H9 (cell line): ENCODE results near the gene ECSCR. TPM values are rescaled to one million over a fixed set of nuclear protein-coding genes. Genes with fewer than 3 reads are reported as not detected.

ENCODE experiments used
- DNase-seq: peaks from one replicate; pipeline ENCODE4 v3.0.0-alpha.2; 2017
- H2AFZ ChIP-seq: one replicate; pipeline ENCODE4 v1.6.1; 2013; ENCODE audit warnings: mild to moderate bottlenecking, low read length, control low read depth, moderate library complexity
- H2AK5ac ChIP-seq: 2 replicates; pipeline ENCODE4 v1.6.1; 2013; ENCODE audit warnings: low read length, control low read depth, mixed read lengths; ENCODE audit not compliant: insufficient read length
- H2BK120ac ChIP-seq: one replicate; pipeline ENCODE4 v1.6.1; 2013; ENCODE audit warnings: low read depth, mild to moderate bottlenecking, low read length, control low read depth, inconsistent platforms; ENCODE audit not compliant: poor library complexity, severe bottlenecking
- H2BK12ac ChIP-seq: 2 replicates; pipeline ENCODE4 v1.6.1; 2013; ENCODE audit warnings: low read length, control low read depth, mixed read lengths, low read depth; ENCODE audit not compliant: insufficient read length
- H2BK15ac ChIP-seq: 2 replicates; pipeline ENCODE4 v1.6.1; 2013; ENCODE audit warnings: low read depth, low read length, control low read depth
- H2BK20ac ChIP-seq: one replicate; pipeline ENCODE4 v1.6.1; 2013; ENCODE audit warnings: low read depth, mild to moderate bottlenecking, low read length, control low read depth, inconsistent platforms; ENCODE audit not compliant: poor library complexity, severe bottlenecking
- H2BK5ac ChIP-seq: 2 replicates; pipeline ENCODE4 v1.6.1; 2013; ENCODE audit warnings: low read length, control low read depth, mixed read lengths; ENCODE audit not compliant: insufficient read length
- H3K14ac ChIP-seq: 2 replicates; pipeline ENCODE4 v1.6.1; 2013; ENCODE audit warnings: low read length, control low read depth; ENCODE audit not compliant: insufficient read depth
- H3K18ac ChIP-seq: 2 replicates; pipeline ENCODE4 v1.6.1; 2013; ENCODE audit warnings: low read depth, mild to moderate bottlenecking, mixed read lengths, low read length, control low read depth; ENCODE audit not compliant: insufficient read length
- H3K23ac ChIP-seq: 2 replicates; pipeline ENCODE4 v1.6.1; 2013; ENCODE audit warnings: low read length, control low read depth, mixed read lengths, low read depth; ENCODE audit not compliant: insufficient read length
- H3K23me2 ChIP-seq: 2 replicates; pipeline ENCODE4 v1.6.1; 2013; ENCODE audit warnings: low read depth, mild to moderate bottlenecking, mixed read lengths, low read length, control low read depth; ENCODE audit not compliant: insufficient read length, poor library complexity, severe bottlenecking
- H3K27ac ChIP-seq: 2 replicates; pipeline ENCODE4 v1.5.1; 2013; ENCODE audit warnings: low read length, control low read depth, mixed read lengths, low read depth; ENCODE audit not compliant: insufficient read length
- H3K27me3 ChIP-seq: 2 replicates; pipeline ENCODE4 v1.6.1; 2013; ENCODE audit warnings: low read length, control low read depth, inconsistent platforms; ENCODE audit not compliant: insufficient read depth
- H3K4ac ChIP-seq: 2 replicates; pipeline ENCODE4 v1.6.1; 2013; ENCODE audit warnings: low read depth, mild to moderate bottlenecking, control low read depth, inconsistent platforms, low read length, moderate library complexity
- H3K4me1 ChIP-seq: 2 replicates; pipeline ENCODE4 v1.6.1; 2013; ENCODE audit warnings: low read length, control low read depth, inconsistent platforms; ENCODE audit not compliant: insufficient read depth
- H3K4me2 ChIP-seq: 2 replicates; pipeline ENCODE4 v1.6.1; 2013; ENCODE audit warnings: low read length, control low read depth, mixed read lengths; ENCODE audit not compliant: insufficient read length, insufficient read depth
- H3K56ac ChIP-seq: 2 replicates; pipeline ENCODE4 v1.6.1; 2013; ENCODE audit warnings: low read depth, mild to moderate bottlenecking, mixed read lengths, low read length, control low read depth; ENCODE audit not compliant: insufficient read length
- H3K79me1 ChIP-seq: 2 replicates; pipeline ENCODE4 v1.6.1; 2013; ENCODE audit warnings: low read depth, mild to moderate bottlenecking, moderate library complexity, low read length, control low read depth, inconsistent platforms; ENCODE audit not compliant: insufficient read depth, poor library complexity, severe bottlenecking
- H3K79me2 ChIP-seq: 2 replicates; pipeline ENCODE4 v1.6.1; 2013; ENCODE audit warnings: low read length, control low read depth, inconsistent platforms; ENCODE audit not compliant: insufficient read depth
- H3K9ac ChIP-seq: 2 replicates; pipeline ENCODE4 v1.6.1; 2013; ENCODE audit warnings: low read length, control low read depth, mixed read lengths; ENCODE audit not compliant: insufficient read length; ENCODE audit errors: extremely low read depth
- H3K9me3 ChIP-seq: one replicate; pipeline ENCODE4 v1.6.1; 2013; ENCODE audit warnings: low read depth, low read length, inconsistent platforms; ENCODE audit not compliant: control insufficient read depth
- H3T11ph ChIP-seq: one replicate; pipeline ENCODE4 v1.6.1; 2013; ENCODE audit warnings: mild to moderate bottlenecking, low read length, control low read depth, inconsistent platforms
- H4K20me1 ChIP-seq: one replicate; pipeline ENCODE4 v1.6.1; 2013; ENCODE audit not compliant: control insufficient read depth, insufficient read length, insufficient read depth
- H4K5ac ChIP-seq: 2 replicates; pipeline ENCODE4 v1.6.1; 2013; ENCODE audit warnings: low read depth, mild to moderate bottlenecking, mixed read lengths, low read length, control low read depth; ENCODE audit not compliant: insufficient read length
- H4K8ac ChIP-seq: replicated peaks from 2 replicates; pipeline ENCODE4 v1.6.1; 2013; ENCODE audit warnings: low read length, control low read depth, mixed read lengths, low read depth; ENCODE audit not compliant: insufficient read length
- H4K91ac ChIP-seq: 2 replicates; pipeline ENCODE4 v1.6.1; 2013; ENCODE audit warnings: low read depth, mild to moderate bottlenecking, moderate library complexity, mixed read lengths, low read length, control low read depth; ENCODE audit not compliant: insufficient read length
- H3K27ac Mint-ChIP-seq, 3 experiments: 2 replicates in 2 of 3; 3 replicates in 1 of 3; pipeline ENCODE4 v1.8.0; 2020 to 2021; ENCODE audit warnings: mixed read lengths in 3 of 3, mild to moderate bottlenecking in 1 of 3, moderate library complexity in 1 of 3
- H3K27me3 Mint-ChIP-seq: 2 replicates; pipeline ENCODE4 v1.8.0; 2021; ENCODE audit warnings: low read depth, mild to moderate bottlenecking, moderate library complexity, mixed read lengths
- H3K36me3 Mint-ChIP-seq, 3 experiments: 2 replicates in 2 of 3; 3 replicates in 1 of 3; pipeline ENCODE4 v1.8.0; 2020 to 2021; ENCODE audit warnings: low read depth in 3 of 3, mixed read lengths in 3 of 3; ENCODE audit not compliant: insufficient read depth in 1 of 3
- H3K4me1 Mint-ChIP-seq, 2 experiments: 2 replicates each; pipeline ENCODE4 v1.8.0; 2020; ENCODE audit warnings: mixed read lengths in 2 of 2
- H3K4me3 Mint-ChIP-seq, 2 experiments: 2 replicates in 1 of 2; 3 replicates in 1 of 2; pipeline ENCODE4 v1.8.0; 2020 to 2021; ENCODE audit warnings: mild to moderate bottlenecking in 2 of 2, mixed read lengths in 2 of 2, moderate library complexity in 1 of 2
- H3K9me3 Mint-ChIP-seq, 2 experiments: 2 replicates in 1 of 2; 3 replicates in 1 of 2; pipeline ENCODE4 v1.8.0; 2020; ENCODE audit warnings: mild to moderate bottlenecking in 2 of 2, mixed read lengths in 2 of 2, moderate library complexity in 1 of 2
- WGBS: extraction: QIAGEN DNeasy Blood & Tissue Kit; methylation state at CpG from one replicate; pipeline ENCODE4 v1.1.7; 2013; ENCODE audit warnings: missing lambda C conversion rate, low lambda C conversion rate, mixed read lengths; ENCODE audit not compliant: insufficient read length; ENCODE audit errors: extremely low coverage; 5-methylcytosine and 5-hydroxymethylcytosine counted together
- total RNA-seq: library from RNA; stranded (reverse); gene quantifications from 2 replicates; pipeline ENCODE4 v1.2.1, GENCODE V29; 2021
- TF ChIP-seq, protein P1 (sequence below): fragments of 200-600 bp; sonication (generic); conservative IDR thresholded peaks from 3 replicates; pipeline ENCODE4 v1.8.0; 2021; ENCODE audit warnings: antibody characterized with exemption, mild to moderate bottlenecking

ECSCR gene
- total RNA-seq, 1 experiment from 2014 or later = 1.6 TPM

DNA sequence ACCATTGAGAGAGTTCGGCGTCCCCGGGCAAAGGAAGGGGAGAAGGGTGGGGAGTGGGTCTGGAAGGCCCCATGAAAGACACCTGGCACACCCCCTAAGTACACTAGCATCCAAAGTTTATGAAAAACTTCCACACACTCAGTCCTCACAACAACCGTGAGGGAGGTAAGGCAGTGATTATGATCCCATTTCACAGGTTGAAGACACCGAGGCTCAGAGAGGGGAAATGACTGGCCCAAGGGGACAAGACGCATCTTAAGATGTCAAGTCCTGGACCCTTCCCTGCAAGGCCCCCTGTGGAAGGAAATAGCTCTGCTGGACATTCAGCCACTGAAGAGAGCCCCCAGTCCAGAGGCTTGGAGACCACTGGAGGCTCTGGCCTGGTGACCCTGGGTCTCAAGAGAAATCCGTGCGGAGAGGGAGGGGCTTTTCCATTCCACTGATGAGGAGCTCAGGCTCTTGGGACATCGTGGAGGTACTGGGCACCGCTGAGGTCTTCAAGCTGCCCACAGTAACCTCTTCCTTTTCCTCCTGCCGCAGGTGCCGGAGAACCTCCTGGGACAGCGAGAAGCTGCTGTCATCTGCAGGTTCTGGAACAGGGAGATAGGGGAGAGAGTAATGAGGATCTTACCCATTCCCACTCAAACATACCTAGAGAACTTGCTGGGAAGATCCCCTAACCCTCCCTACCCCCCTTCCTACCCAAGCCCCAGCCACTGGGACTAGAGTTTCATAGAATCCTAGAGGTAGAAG is 13.5 kb upstream of the ECSCR start:
- Mint-ChIP-seq H3K4me1 (peaks cover 41 to 53% of the 10 kb centered on the region in 2 experiments), H3K36me3 (no peaks in the 10 kb centered on the region), H3K27me3 (peaks cover 7% of the 10 kb centered on the region), H3K9me3 (no peaks in the 10 kb centered on the region), H3K4me3 (no peak overlapping the region), H3K27ac (no peak overlapping the region)
- H3K23me2 ChIP-seq = no peaks in the 10 kb centered on the region
- no peak overlapping the region for H3K27ac ChIP-seq
- no peak overlapping the region for H2BK20ac ChIP-seq
- H3K18ac ChIP-seq = no peak overlapping the region
- H3K4me2 ChIP-seq = no peak overlapping the region
- no peak overlapping the region for H4K5ac ChIP-seq
- no peaks in the 10 kb centered on the region for H3K9me3 ChIP-seq
- no CpG with 5 or more reads among the region's 13 CpGs for WGBS
- H4K20me1 ChIP-seq = no peaks in the 10 kb centered on the region
- no peak overlapping the region for H4K8ac ChIP-seq
- H4K91ac ChIP-seq = no peak overlapping the region
- H2BK5ac ChIP-seq = no peak overlapping the region
- no peaks in the 10 kb centered on the region for H3K79me2 ChIP-seq
- no peak overlapping the region for H2BK15ac ChIP-seq
- no peak overlapping the region for H3T11ph ChIP-seq
- no peak overlapping the region for H3K14ac ChIP-seq
- no peak overlapping the region for H3K4ac ChIP-seq
- no peak for DNase-seq
- H3K56ac ChIP-seq = no peak overlapping the region
- no peak overlapping the region for H2AFZ ChIP-seq
- no peaks in the 10 kb centered on the region for H3K79me1 ChIP-seq
- H3K23ac ChIP-seq = no peak overlapping the region
- H2AK5ac ChIP-seq = no peak overlapping the region
- no peak overlapping the region for H3K9ac ChIP-seq
- H2BK12ac ChIP-seq = no peak overlapping the region
- no peaks in the 10 kb centered on the region for H3K27me3 ChIP-seq
- TF ChIP-seq, protein P1, sequence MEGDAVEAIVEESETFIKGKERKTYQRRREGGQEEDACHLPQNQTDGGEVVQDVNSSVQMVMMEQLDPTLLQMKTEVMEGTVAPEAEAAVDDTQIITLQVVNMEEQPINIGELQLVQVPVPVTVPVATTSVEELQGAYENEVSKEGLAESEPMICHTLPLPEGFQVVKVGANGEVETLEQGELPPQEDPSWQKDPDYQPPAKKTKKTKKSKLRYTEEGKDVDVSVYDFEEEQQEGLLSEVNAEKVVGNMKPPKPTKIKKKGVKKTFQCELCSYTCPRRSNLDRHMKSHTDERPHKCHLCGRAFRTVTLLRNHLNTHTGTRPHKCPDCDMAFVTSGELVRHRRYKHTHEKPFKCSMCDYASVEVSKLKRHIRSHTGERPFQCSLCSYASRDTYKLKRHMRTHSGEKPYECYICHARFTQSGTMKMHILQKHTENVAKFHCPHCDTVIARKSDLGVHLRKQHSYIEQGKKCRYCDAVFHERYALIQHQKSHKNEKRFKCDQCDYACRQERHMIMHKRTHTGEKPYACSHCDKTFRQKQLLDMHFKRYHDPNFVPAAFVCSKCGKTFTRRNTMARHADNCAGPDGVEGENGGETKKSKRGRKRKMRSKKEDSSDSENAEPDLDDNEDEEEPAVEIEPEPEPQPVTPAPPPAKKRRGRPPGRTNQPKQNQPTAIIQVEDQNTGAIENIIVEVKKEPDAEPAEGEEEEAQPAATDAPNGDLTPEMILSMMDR = no peak
- H2BK120ac ChIP-seq = no peak overlapping the region
- H3K4me1 ChIP-seq = peaks cover 5% of the 10 kb centered on the region; the same call in 1 of the 2 replicates
